DND-41 (cell line): Measurements from ENCODE around the gene RNF34.

Source experiments
- ATAC-seq: fragments of 200-7000 bp; cut with Tn5 transposase; 3 replicates; pipeline ENCODE4 v1.9.1; 2021; ENCODE audit warnings: low read depth; ENCODE audit not compliant: insufficient read depth
- DNase-seq: peaks from one replicate; pipeline ENCODE4 v3.0.0-alpha.2; 2020
- H2AFZ ChIP-seq: 2 replicates; pipeline ENCODE4 v1.6.0; 2012; ENCODE audit warnings: low read depth, low read length
- H3K27ac ChIP-seq: 2 replicates; pipeline ENCODE4 v1.5.1; 2012; ENCODE audit warnings: low read length, inconsistent platforms
- H3K27me3 ChIP-seq: fragments of 200-600 bp; sonication (generic); 2 replicates; pipeline ENCODE4 v1.6.0; 2012; ENCODE audit warnings: low read length, mild to moderate bottlenecking, inconsistent platforms; ENCODE audit not compliant: insufficient read depth, poor library complexity
- H3K36me3 ChIP-seq: 2 replicates; pipeline ENCODE4 v1.5.1; 2012; ENCODE audit warnings: low read length, inconsistent platforms; ENCODE audit not compliant: insufficient read depth
- H3K4me1 ChIP-seq: 2 replicates; pipeline ENCODE4 v1.5.1; 2012; ENCODE audit warnings: mild to moderate bottlenecking, low read length; ENCODE audit not compliant: insufficient read depth
- H3K4me2 ChIP-seq: 2 replicates; pipeline ENCODE4 v1.6.0; 2012; ENCODE audit warnings: mild to moderate bottlenecking, moderate library complexity, low read length, inconsistent platforms; ENCODE audit not compliant: insufficient read depth
- H3K4me3 ChIP-seq, 2 experiments: fragments of 200-600 bp in 1 of 2; shearing (Covaris generic) in 1 of 2; 2 replicates each; pipeline ENCODE4 v1.5.1; 2012 to 2016; ENCODE audit warnings: inconsistent platforms in 2 of 2, low read length in 2 of 2, mild to moderate bottlenecking in 2 of 2, low read depth in 1 of 2, moderate library complexity in 1 of 2
- H3K79me2 ChIP-seq: 2 replicates; pipeline ENCODE4 v1.6.0; 2012; ENCODE audit warnings: low read length, inconsistent platforms; ENCODE audit not compliant: insufficient read depth
- H3K9ac ChIP-seq: 2 replicates; pipeline ENCODE4 v1.6.0; 2012; ENCODE audit warnings: low read depth, mild to moderate bottlenecking, inconsistent platforms, low read length, moderate library complexity
- H3K9me3 ChIP-seq: 2 replicates; pipeline ENCODE4 v1.5.1; 2012; ENCODE audit warnings: low read length, moderate library complexity, mild to moderate bottlenecking, inconsistent platforms; ENCODE audit not compliant: insufficient read depth, severe bottlenecking
- H4K20me1 ChIP-seq: 2 replicates; pipeline ENCODE4 v1.6.0; 2012; ENCODE audit warnings: low read length; ENCODE audit not compliant: insufficient read depth
- CTCF ChIP-seq: IDR thresholded peaks from 2 replicates; pipeline ENCODE4 v1.5.1; 2012; ENCODE audit warnings: borderline replicate concordance, low read length, moderate library complexity, mild to moderate bottlenecking; ENCODE audit not compliant: poor library complexity, severe bottlenecking; ENCODE audit errors: extremely low read depth
- EZH2 ChIP-seq: IDR thresholded peaks from 3 replicates; pipeline ENCODE4 v1.6.1; 2012; ENCODE audit warnings: borderline replicate concordance, low read depth, mild to moderate bottlenecking, moderate library complexity, low read length, inconsistent platforms; ENCODE audit not compliant: severe bottlenecking

The RNF34 gene

DNA sequence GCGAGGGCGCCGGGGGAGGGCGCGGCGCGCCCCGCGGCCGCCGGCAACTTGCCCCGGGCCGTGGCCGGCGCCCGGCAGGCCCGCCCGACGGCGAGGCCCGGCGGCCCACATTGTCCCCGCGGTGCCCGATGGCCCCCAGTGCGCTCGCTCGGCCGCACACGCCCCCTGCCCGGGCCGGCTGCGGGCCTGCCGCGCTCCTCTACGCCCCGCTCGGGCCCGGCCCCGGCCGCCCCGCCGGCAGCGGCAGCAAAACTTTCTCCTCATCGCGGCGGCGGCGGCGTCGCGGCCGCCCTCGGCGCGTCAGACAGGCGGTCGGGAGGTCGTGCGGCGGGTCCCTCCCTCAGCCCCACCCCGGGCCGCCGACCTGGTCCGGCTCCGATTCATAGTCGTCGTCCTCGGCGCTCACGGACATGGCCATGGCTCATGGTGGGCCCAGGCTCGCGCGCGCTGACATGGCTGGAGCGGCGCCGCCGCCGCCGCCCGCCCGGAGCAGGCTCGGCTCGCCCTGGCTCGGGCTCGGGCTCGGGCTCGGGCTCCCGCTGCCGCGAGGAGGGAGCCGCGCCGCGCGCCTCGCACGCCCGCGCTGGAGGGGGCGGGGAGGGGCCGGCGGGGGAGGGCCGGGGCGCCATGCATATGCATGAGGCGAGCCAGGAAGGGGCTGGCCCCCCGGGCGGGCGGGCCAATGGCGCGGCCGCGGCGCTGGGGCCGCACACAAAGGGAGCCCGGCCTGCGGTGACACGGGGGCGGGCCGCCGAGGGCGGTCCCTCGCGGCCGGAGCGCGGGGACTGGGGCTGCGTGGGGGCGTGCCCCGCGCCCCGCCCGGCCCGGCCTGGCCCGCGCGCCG, 67.1 kb downstream of the RNF34 start:
- TF ChIP-seq CTCF = no peak
- TF ChIP-seq EZH2 = no peak
- H3K4me2 ChIP-seq = peak overlapping the region; percentile 72
- ATAC-seq (peak; percentile 91), DNase-seq (peak; percentile 94)
- H3K9me3 ChIP-seq = no peaks in the 10 kb centered on the region
- peaks cover 49% of the 10 kb centered on the region for H3K79me2 ChIP-seq
- H3K4me3 ChIP-seq = peak overlapping the region; percentile 41 to 55; a peak in 3 of 4 replicates
- peak overlapping the region; percentile 75 for H2AFZ ChIP-seq
- peaks cover 30% of the 10 kb centered on the region for H3K4me1 ChIP-seq
- peak overlapping the region; percentile 73 for H3K27ac ChIP-seq
- H3K27me3 ChIP-seq = no peaks in the 10 kb centered on the region
- H4K20me1 ChIP-seq = peaks cover 31% of the 10 kb centered on the region
- peaks cover 13% of the 10 kb centered on the region for H3K36me3 ChIP-seq
- H3K9ac ChIP-seq = peak overlapping the region; percentile 77

DNA sequence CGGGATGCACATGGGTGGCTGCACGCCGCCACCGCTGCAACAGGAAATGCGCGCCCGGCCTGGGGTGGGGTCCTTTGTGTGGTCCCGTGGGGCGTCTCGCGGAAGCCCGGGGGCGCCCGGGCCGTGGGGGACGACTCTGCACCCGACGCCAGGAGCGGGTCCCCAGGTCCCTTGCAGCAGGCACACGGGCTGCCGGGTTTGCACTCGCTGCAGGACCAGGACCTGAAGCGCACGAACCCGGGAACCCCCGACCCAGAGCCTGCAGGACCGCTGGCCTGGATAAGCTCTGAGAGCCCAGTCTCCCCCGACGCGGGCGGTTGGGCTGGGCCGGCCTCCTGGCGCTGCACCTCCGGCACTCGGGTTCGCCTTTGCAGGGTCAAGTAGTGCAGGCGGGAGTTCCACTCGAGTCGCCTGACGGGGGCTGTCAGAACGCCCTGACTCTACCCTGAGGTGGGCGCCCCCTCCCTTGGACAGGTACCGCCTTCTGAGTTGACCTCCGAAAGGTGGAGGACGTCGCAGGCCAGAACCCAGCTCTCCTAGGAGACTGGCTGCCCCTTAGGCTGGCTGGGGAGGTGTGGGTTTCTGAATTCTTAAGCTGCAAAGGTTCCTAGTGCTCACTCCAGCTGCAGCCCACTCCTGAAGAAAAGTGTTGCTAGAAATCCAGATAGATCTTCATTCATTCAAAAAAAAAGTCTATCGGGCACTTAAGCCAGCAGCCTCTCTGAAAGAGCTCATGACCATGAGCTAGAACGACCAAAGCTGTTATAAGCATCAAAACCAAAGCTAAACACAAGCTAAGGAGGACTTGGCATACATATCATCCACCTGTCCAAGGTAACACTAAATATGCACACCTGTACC, 68.0 kb downstream of the RNF34 start:
- peak overlapping the region; percentile 64; the same call in 1 of the 2 replicates for H3K27ac ChIP-seq

DNA sequence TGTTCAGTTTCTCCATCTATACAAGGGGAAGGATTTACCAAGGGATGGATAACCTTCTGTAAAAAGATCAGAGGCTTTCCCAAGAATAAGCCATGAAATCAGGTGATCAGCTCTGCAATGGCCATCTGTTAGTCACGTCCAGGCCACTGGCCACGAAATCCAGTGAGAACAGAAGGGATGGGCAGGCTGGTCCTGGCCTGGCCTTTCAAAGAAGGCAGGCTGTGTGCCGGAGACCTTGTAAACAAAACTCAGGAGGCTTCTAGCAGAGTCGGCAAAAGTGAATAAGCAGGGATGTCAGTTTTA, 68.5 kb downstream of the RNF34 start:
- Histone ChIP-seq H3K79me2 (peaks cover 34% of the 10 kb centered on the region), H3K27me3 (no peaks in the 10 kb centered on the region), H3K4me3 (no peak overlapping the region), H3K4me1 (peaks cover 30% of the 10 kb centered on the region), H3K36me3 (peaks cover 13% of the 10 kb centered on the region), H3K9ac (no peak overlapping the region), H4K20me1 (peaks cover 27% of the 10 kb centered on the region), H3K9me3 (no peaks in the 10 kb centered on the region), H3K27ac (no peak overlapping the region), H2AFZ (no peak overlapping the region), H3K4me2 (peak overlapping the region; percentile 67; the same call in 1 of the 2 replicates)
- no peak for TF ChIP-seq CTCF
- ATAC-seq = no peak
- DNase-seq = no peak

More for the DNA sequence above, 68.0 kb downstream of the RNF34 start:
- no peaks in the 10 kb centered on the region for H3K27me3 ChIP-seq
- H3K4me1 ChIP-seq = peaks cover 30% of the 10 kb centered on the region
- H3K79me2 ChIP-seq = peaks cover 40% of the 10 kb centered on the region
- peak overlapping the region; percentile 67 for H3K4me2 ChIP-seq
- no peak for ATAC-seq
- no peaks in the 10 kb centered on the region for H3K9me3 ChIP-seq
- H3K9ac ChIP-seq = peak overlapping the region; percentile 55
- H4K20me1 ChIP-seq = peaks cover 31% of the 10 kb centered on the region
- H3K4me3 ChIP-seq = peak overlapping the region; percentile 3 to 55; a peak in 3 of 4 replicates
- peaks cover 13% of the 10 kb centered on the region for H3K36me3 ChIP-seq
- TF ChIP-seq CTCF (no peak), EZH2 (no peak)
- DNase-seq = no peak
- peak overlapping the region; percentile 72 for H2AFZ ChIP-seq
